Activated T-cell treated with anti-CD3 and anti-CD28 coated beads for 48 hours (primary cell): Measurements from ENCODE around the gene VWA2.

Experiments used
- DNase-seq: peaks from one replicate; pipeline ENCODE4 v3.0.0-alpha.2; 2020; ENCODE audit warnings: low read depth

Gene VWA2

GRCh38 chr10:114274616-114275453, 35.8 kb downstream of the VWA2 start:
- DNase-seq: no peak

DNA sequence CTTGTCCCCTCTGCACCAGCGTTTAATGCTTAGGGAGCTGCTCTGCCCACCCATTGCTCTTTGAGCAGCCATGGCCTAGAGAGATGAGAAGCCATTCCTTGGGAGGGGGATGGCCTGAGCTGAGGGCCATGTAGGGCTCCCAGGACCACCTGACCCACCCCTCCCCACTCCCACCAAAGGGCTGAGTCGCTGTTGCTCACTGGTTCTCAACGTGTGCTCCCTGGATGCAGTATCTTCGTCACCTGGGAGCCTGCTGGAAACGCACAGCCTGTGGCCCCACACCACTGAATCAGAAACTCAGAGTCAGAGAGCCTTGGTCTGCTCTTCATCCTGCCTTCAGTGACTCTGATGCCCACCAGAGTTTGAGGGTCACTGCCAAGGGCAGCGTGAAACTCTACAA, 37.0 kb downstream of the VWA2 start:
- no peak for DNase-seq

DNA sequence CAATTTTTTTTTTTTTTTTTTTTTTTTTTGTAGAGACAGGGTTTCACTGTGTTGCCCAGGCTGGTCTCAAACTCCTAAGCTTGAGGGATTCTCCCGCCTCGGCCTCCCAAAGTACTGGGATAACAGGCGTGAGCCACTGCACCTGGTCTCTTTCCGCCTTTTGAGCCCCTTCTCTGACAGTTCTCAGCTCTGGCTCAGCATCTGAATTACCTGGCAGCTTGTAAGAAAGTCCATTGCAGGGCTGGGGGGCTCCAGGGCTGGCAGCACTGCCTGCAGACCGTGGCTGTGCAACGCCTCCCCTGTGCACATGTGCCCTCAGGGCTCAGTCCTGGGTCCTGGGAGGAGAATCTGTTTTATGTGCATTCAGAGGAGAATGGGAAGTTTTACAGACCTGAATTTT, 37.6 kb downstream of the VWA2 start:
- no peak for DNase-seq

DNA sequence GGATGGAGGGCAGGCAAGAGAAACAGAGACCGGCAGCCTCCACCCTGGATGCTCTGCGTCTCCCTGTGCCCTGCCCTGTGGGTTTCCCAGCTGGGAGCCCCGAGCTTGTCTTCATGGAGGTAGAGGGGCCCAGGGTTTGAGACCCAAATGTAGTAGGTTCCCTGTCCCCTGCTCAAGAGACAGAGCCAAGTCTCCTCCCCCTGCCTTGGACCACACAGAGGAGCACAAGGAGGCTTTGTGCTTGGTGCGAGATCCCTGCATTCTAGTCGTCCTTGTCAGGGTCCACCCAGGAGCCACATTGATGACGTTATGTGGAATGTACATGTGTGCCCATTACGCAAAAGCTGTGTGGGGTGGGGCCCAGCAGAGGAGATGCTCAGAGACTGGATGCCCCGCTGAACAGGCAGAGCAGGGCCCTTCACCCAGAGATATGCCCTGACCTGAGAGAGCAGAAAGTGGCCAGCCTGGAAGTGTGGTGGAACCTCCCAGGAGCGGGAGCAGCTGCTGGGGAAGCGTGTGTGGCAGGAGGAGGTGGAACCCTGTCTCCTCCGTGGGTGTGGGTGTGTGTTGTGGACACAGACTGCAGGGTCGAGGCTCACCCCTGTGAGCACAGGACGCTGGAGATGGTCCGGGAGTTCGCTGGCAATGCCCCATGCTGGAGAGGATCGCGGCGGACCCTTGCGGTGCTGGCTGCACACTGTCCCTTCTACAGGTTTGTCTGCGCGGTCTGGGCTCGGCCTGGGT, 39.3 kb downstream of the VWA2 start:
- DNase-seq: no peak

- no peak for DNase-seq
Observed at GRCh38 chr10:114278884-114279191, 39.8 kb downstream of the VWA2 start.

DNA sequence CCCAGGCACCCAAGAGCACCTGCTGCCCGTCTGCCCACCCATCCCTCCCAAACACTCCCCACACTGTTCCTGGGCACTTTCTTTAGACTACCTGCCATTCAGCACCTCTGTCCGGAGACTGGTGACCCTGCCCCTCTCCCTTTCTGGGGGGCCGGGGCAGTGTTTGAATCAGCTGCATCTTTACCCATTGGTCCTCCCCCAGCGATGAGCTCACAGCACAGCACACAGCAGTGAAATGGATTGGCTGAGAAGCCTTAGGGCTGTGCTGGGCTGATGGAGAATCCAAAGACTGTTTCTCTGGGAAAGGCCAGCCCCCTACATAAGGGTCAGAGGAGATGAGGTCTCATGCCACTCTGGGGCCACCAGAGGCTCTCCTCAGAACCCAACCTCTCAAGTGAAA, 40.2 kb downstream of the VWA2 start:
- no peak for DNase-seq

DNA sequence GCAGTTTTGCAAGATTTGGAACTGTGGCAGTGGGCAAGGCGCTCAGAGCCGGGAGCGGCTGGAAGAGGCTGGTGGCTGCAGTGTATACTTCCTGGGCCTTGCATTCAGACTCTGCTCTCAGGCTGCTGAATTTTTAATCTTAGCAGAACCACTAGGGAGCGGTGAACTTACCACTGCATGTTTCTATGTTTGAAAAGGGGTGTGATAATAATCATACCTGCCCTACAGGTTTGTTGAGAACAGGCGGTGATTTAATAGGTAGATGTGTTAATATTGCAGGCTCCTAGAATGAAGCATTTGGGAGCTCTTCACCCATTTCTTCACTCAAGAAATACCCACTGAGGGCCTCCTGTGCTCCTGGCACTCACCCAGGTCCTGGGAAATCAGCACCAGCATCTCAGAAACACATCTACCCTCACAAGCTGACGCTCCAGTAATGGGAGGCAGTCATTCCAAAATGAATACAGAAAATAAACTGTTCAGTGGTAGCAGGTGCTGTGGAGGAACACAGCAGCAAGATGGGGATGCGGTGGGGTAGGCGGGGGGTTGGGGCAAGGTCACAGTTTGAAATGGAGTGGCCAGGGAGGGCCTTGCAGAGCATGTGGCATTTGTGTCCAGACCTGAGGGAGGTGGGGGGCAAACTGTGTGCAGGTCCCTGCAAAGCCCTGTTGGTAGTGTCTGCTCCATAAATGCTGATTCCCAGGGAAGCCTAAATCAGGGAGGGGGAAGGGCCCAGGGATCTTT, 41.0 kb downstream of the VWA2 start:
- no peak for DNase-seq

DNA sequence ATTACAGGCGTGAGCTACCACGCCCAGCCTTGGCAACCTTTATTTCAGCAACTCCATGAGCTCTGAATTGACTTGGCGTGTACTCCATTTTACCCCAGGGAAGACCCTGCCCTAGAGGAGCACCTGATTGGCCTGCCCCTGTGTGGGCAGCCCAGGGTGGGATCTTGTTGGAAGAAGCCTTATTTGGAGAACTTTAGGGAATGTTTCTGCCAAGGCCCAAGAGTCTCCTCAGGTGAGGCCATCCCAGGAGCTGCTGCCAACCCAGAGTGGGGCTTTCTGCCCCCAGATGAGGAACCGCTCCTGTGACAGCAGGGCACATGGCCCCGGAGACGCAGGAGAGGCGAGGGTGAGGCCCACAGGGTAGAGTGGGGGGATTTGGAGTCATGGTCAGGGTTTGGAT, 42.0 kb downstream of the VWA2 start:
- no peak for DNase-seq

GRCh38 chr10:114281461-114281860, 42.4 kb downstream of the VWA2 start:
- no peak for DNase-seq

DNA sequence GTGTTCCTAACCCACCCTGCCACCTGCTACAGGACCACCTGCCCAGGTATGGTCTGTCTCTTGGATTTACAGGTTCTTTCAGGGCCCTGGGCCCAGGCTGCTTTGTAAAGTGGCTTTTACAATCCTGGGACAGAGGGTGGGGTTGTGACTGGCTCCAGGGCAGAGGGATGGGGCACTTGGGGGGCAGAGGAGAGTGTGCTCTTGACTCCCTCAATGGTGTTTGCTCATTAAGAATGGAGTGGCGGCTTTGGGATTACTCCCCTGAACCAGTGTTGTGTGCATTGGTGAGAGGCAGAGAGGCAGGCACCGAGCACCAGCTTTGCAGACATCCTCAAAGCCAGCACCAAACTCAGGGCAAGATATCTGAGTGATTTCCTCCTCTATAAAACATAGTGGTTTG, 43.5 kb downstream of the VWA2 start:
- DNase-seq: no peak

DNA sequence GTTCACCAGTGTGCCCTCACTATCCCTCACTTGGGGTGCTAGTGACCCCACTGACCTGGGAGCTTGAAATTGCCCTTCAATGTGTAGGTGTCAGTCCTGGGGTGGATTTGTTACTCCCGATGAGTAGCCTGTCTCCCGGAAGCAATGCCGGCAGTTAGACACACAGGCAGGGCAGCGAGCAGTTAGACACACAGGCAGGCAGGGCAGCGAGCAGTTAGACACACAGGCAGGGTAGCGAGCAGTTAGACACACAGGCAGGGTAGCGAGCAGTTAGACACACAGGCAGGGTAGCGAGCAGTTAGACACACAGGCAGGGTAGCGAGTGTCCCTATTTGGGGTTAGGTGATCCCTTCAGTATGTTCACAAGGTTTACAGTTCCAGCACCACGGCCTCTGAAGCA, 44.0 kb downstream of the VWA2 start:
- no peak for DNase-seq

DNA sequence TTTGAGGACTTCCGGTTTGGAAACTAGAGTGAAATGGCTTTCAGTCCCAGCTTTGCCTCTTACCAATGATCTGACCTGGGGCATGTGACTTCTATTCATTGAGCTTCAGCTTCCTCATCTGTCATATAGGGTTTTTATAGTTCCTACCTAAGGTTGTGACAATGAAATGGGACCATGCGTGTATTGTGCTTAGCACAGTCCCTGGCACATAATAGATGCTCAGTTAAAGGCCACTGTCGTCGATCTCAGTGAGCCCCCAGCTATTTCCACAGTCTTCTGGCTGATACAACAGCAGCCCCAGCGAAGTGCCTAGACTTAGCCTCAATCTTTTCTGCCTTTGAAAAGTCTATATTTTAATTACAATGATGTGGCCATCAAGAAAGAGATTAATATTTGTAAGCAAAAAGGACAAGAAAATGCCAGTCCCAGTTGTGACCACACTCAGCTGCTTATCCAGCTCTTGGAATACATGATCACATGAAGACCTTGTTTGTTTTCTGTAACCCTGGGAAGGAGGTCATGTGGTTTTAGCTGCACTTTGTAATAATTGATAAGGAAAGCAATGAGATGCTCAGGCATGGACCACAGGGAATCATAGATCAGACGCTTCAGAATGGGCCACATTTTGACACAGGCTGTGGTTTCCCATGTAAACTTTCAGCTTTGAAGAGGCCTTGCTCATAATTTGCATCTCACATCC, 44.6 kb downstream of the VWA2 start:
- DNase-seq: no peak

GRCh38 chr10:114284346-114285071, 45.5 kb downstream of the VWA2 start:
- no peak for DNase-seq

DNA sequence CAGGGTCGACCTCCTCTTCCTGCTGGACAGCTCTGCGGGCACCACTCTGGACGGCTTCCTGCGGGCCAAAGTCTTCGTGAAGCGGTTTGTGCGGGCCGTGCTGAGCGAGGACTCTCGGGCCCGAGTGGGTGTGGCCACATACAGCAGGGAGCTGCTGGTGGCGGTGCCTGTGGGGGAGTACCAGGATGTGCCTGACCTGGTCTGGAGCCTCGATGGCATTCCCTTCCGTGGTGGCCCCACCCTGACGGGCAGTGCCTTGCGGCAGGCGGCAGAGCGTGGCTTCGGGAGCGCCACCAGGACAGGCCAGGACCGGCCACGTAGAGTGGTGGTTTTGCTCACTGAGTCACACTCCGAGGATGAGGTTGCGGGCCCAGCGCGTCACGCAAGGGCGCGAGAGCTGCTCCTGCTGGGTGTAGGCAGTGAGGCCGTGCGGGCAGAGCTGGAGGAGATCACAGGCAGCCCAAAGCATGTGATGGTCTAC, 46.9 kb downstream of the VWA2 start:
- no peak for DNase-seq

- no peak for DNase-seq
Observed at GRCh38 chr10:114286921-114287320, 47.9 kb downstream of the VWA2 start.

DNA sequence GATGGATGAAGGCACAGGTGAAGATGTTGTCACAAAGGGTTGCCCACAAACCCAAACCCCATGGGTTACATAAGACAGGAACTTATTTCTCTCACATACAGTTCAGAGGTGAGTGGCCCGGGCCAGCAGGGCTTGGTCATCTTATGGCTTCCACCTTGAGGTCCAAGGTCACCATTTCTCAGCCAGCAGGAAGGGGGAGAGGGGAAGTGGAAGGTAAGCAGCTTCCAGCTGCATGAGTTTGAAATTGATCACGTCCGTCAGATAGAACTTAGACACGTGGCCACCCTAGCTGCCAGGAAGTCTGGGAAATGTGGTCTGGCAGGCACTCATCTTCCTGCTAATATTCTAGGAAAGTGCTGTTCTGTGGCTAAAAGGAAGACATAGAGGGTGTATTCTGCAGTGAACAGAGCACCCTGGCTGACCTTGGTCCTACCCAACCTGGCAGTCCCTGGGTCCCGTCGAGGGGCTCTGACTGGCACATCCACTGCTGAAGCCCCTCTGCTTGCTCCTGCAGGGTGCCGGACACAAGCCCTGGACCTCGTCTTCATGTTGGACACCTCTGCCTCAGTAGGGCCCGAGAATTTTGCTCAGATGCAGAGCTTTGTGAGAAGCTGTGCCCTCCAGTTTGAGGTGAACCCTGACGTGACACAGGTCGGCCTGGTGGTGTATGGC, 49.5 kb downstream of the VWA2 start:
- no peak for DNase-seq

DNA sequence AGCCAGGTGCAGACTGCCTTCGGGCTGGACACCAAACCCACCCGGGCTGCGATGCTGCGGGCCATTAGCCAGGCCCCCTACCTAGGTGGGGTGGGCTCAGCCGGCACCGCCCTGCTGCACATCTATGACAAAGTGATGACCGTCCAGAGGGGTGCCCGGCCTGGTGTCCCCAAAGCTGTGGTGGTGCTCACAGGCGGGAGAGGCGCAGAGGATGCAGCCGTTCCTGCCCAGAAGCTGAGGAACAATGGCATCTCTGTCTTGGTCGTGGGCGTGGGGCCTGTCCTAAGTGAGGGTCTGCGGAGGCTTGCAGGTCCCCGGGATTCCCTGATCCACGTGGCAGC, 50.0 kb downstream of the VWA2 start:
- no peak for DNase-seq

DNA sequence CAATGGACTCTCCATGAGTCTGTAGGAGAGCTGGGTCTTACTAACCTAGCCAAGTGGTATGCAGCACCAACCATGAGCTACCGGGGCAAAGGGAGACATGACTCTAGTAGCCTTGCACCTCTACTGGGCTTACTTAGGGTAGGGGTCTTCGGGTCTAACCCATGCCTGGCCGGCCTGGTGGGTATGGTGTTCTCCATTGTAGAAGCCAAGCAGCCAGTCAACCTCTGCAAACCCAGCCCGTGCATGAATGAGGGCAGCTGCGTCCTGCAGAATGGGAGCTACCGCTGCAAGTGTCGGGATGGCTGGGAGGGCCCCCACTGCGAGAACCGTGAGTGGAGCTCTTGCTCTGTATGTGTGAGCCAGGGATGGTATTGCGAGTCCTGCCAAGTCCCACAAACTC, 51.0 kb downstream of the VWA2 start:
- DNase-seq: no peak

- DNase-seq: no peak
Observed at GRCh38 chr10:114291076-114291475, 52.0 kb downstream of the VWA2 start.

DNA sequence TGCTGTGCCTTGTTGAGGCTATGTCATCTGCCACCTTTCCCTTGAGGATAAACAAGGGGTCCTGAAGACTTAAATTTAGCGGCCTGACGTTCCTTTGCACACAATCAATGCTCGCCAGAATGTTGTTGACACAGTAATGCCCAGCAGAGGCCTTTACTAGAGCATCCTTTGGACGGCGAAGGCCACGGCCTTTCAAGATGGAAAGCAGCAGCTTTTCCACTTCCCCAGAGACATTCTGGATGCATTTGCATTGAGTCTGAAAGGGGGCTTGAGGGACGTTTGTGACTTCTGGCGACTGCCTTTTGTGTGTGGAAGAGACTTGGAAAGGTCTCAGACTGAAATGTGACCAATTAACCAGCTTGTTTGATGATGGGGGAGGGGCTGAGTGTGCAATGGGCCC, 52.5 kb downstream of the VWA2 start:
- no peak for DNase-seq

GRCh38 chr10:114293075-114293474, 54.0 kb downstream of the VWA2 start:
- DNase-seq: no peak
